Left ventricle myocardium superior (tissue), 1 donor: ENCODE measurements around the gene CUEDC1. TPM values are rescaled to one million over a fixed set of nuclear protein-coding genes. Genes with fewer than 3 reads are reported as not detected.

Experiments used
- ATAC-seq: fragments of 200-7000 bp; cut with Tn5 transposase; one replicate; pipeline ENCODE4 v1.9.1; 2020; ENCODE audit warnings: mild to moderate bottlenecking, moderate library complexity
- DNase-seq: peaks from one replicate; pipeline ENCODE4 v3.0.0-alpha.2; 2020
- intact Hi-C: fragments of 100-400 bp; cut with micrococcal nuclease; formaldehyde crosslinking; loops from one replicate; pipeline ENCODE4 v1.11.0; 2022
- total RNA-seq: library from RNA; stranded (reverse); fragmentation: NEBNext Ultra II Directional; extraction: Animal tissue kit (Norgen Biotek cat#: 25700); gene quantifications from one replicate; pipeline ENCODE4 v1.2.1, GENCODE V29; 2021
- donor health status: DM: no; HTN: yes; CAD: no; lungs with severe emphysema.

The CUEDC1 gene
- total RNA-seq, 1 donor from 2014 or later: 55.0 TPM

GRCh38 chr17:57945996-57946797 lies 9.0 kb downstream of the CUEDC1 start:
- intact Hi-C loops: no loop called here
- DNase-seq (no peak), ATAC-seq (no peak)

- no peak for ATAC-seq
- no peak for DNase-seq
These were observed 10.3 kb downstream of the CUEDC1 start for GRCh38 chr17:57944908-57945307.

GRCh38 chr17:57943645-57944044 lies 11.6 kb downstream of the CUEDC1 start:
- DNase-seq (no peak), ATAC-seq (no peak)
- intact Hi-C loops: no loop called here

More at GRCh38 chr17:57944908-57945307, 10.3 kb downstream of the CUEDC1 start:
- intact Hi-C loops: no loop called here

- DNase-seq: no peak
- ATAC-seq: no peak
- intact Hi-C loops: no loop called here
These were observed 12.1 kb downstream of the CUEDC1 start for GRCh38 chr17:57943140-57943539.

GRCh38 chr17:57941384-57942370 lies 13.5 kb downstream of the CUEDC1 start:
- DNase-seq: no peak
- intact Hi-C loops: no loop called here
- ATAC-seq: no peak

GRCh38 chr17:57940653-57941329 lies 14.4 kb downstream of the CUEDC1 start:
- no peak for DNase-seq
- intact Hi-C loops: no loop called here
- ATAC-seq: peak; percentile 35

GRCh38 chr17:57940231-57940630 lies 15.0 kb downstream of the CUEDC1 start:
- peak; percentile 18 for ATAC-seq
- DNase-seq: no peak
- intact Hi-C loops: no loop called here

- ATAC-seq (no peak), DNase-seq (peak; percentile 64)
- intact Hi-C loops: no loop called here
These were observed 15.4 kb downstream of the CUEDC1 start for GRCh38 chr17:57939797-57940196.

GRCh38 chr17:57938061-57938502 lies 17.1 kb downstream of the CUEDC1 start:
- no peak for ATAC-seq
- peak; percentile 29 for DNase-seq
- intact Hi-C loops: no loop called here

- DNase-seq (peak; percentile 4), ATAC-seq (no peak)
- intact Hi-C loops: no loop called here
These were observed 17.7 kb downstream of the CUEDC1 start for GRCh38 chr17:57937492-57937891.

GRCh38 chr17:57935833-57936807 lies 19.1 kb downstream of the CUEDC1 start:
- ATAC-seq: peak; percentile 86
- intact Hi-C loops: no loop called here
- peak; percentile 84 for DNase-seq

GRCh38 chr17:57931488-57932137 lies 23.6 kb downstream of the CUEDC1 start:
- DNase-seq (peak; percentile 10), ATAC-seq (no peak)
- intact Hi-C loops: no loop called here

- intact Hi-C loops: no loop called here
- ATAC-seq (no peak), DNase-seq (peak; percentile 15)
These were observed 25.0 kb downstream of the CUEDC1 start for GRCh38 chr17:57930239-57930638.

GRCh38 chr17:57929386-57929785 lies 25.8 kb downstream of the CUEDC1 start:
- no peak for ATAC-seq
- intact Hi-C loops: no loop called here

GRCh38 chr17:57928928-57929327 lies 26.3 kb downstream of the CUEDC1 start:
- intact Hi-C loops: no loop called here
- no peak for DNase-seq
- ATAC-seq: no peak

More at GRCh38 chr17:57929386-57929785, 25.8 kb downstream of the CUEDC1 start:
- DNase-seq: no peak

- intact Hi-C loops: no loop called here
- ATAC-seq (peak; percentile 67), DNase-seq (peak; percentile 45)
These were observed 28.0 kb downstream of the CUEDC1 start for GRCh38 chr17:57927048-57927723.

GRCh38 chr17:57926723-57927047 lies 28.5 kb downstream of the CUEDC1 start:
- no peak for DNase-seq
- intact Hi-C loops: no loop called here
- ATAC-seq: no peak
